Measurements from ENCODE around the gene VSIG10L2.
A peak's percentile ranks its signal among the peaks of the same experiment; 100 is the strongest.
"Not testable (repeated sequence)": the region's sequence is repeated elsewhere in the genome, so short reads cannot be mapped to it uniquely, and the experiment has no call there.

The VSIG10L2 gene

GRCh38 chr11:125967515-125967914 is 21.7 kb downstream of the VSIG10L2 start:
- DNase-seq (ENCODE audit: low read depth): no peak

GRCh38 chr11:125968354-125968753 is 22.5 kb downstream of the VSIG10L2 start:
- DNase-seq (ENCODE audit: low read depth): no peak

- DNase-seq (ENCODE audit: low read depth): no peak
Measured at GRCh38 chr11:125971618-125972017, 25.8 kb downstream of the VSIG10L2 start.

- no peak for DNase-seq (ENCODE audit: low read depth)
Measured at GRCh38 chr11:125974284-125974683, 28.4 kb downstream of the VSIG10L2 start.

GRCh38 chr11:125975634-125976033 is 29.8 kb downstream of the VSIG10L2 start:
- DNase-seq (ENCODE audit: low read depth): no peak

GRCh38 chr11:125976156-125976555 is 30.3 kb downstream of the VSIG10L2 start:
- no peak for DNase-seq (ENCODE audit: low read depth)

- no peak for DNase-seq (ENCODE audit: low read depth)
Measured at GRCh38 chr11:125977333-125977732, 31.5 kb downstream of the VSIG10L2 start.

GRCh38 chr11:125978181-125978716 is 32.4 kb downstream of the VSIG10L2 start:
- DNase-seq (ENCODE audit: low read depth): no peak

GRCh38 chr11:125978778-125979407 is 33.0 kb downstream of the VSIG10L2 start:
- DNase-seq (ENCODE audit: low read depth): no peak

- DNase-seq (ENCODE audit: low read depth): no peak
Measured at GRCh38 chr11:125979511-125979910, 33.7 kb downstream of the VSIG10L2 start.

GRCh38 chr11:125980436-125980835 is 34.6 kb downstream of the VSIG10L2 start:
- no peak for DNase-seq (ENCODE audit: low read depth)

GRCh38 chr11:125982348-125982730 is 36.5 kb downstream of the VSIG10L2 start:
- DNase-seq (ENCODE audit: low read depth): no peak

GRCh38 chr11:125985956-125986355 is 40.1 kb downstream of the VSIG10L2 start:
- not testable (repeated sequence) for DNase-seq (ENCODE audit: low read depth)

- DNase-seq (ENCODE audit: low read depth): no peak
Measured at GRCh38 chr11:125987066-125987641, 41.3 kb downstream of the VSIG10L2 start.

GRCh38 chr11:125990244-125990643 is 44.4 kb downstream of the VSIG10L2 start:
- DNase-seq (ENCODE audit: low read depth): no peak

- no peak for DNase-seq (ENCODE audit: low read depth)
Measured at GRCh38 chr11:125992893-125993292, 47.0 kb downstream of the VSIG10L2 start.

- no peak for DNase-seq (ENCODE audit: low read depth)
Measured at GRCh38 chr11:125994509-125994908, 48.7 kb downstream of the VSIG10L2 start.

GRCh38 chr11:125995313-125995712 is 49.5 kb downstream of the VSIG10L2 start:
- peak; percentile 12 for DNase-seq (ENCODE audit: low read depth)

GRCh38 chr11:125998267-125998666 is 52.4 kb downstream of the VSIG10L2 start:
- no peak for DNase-seq (ENCODE audit: low read depth)

- DNase-seq (ENCODE audit: low read depth): no peak
Measured at GRCh38 chr11:125999234-125999880, 53.5 kb downstream of the VSIG10L2 start.

GRCh38 chr11:126002181-126002580 is 56.3 kb downstream of the VSIG10L2 start:
- DNase-seq (ENCODE audit: low read depth): no peak

Measured in stimulated activated CD8-positive, alpha-beta memory T cell treated with anti-CD3 and anti-CD28 coated beads, Interleukin-4, amount 100 ng/mL, for 24 hours (primary cell).